Stomach (tissue), 4 donors: ENCODE data around the gene BPIFB1.

Source experiments
- CTCF ChIP-seq, 7 experiments: fragments of 450-650 bp in 4 of 7; fragments of 200-600 bp in 3 of 7; sonication (generic) in 3 of 7; IDR thresholded peaks; one replicate each; pipeline ENCODE4 v1.5.1; 2016 to 2019; ENCODE audit warnings: antibody characterized with exemption in 7 of 7, control low read depth in 2 of 7, mild to moderate bottlenecking in 1 of 7
- POLR2A ChIP-seq, 4 donors: fragments of 450-650 bp; IDR thresholded peaks; one replicate each; pipeline ENCODE4 v1.6.1; 2016; ENCODE audit warnings: antibody characterized with exemption in 4 of 4, control low read depth in 2 of 4, mild to moderate bottlenecking in 1 of 4, moderate library complexity in 1 of 4
- POLR2AphosphoS5 ChIP-seq, 3 donors: sonication (generic); formaldehyde crosslinking; IDR thresholded peaks; one replicate each; pipeline ENCODE4 v1.6.1; 2016; ENCODE audit warnings: antibody characterized with exemption in 3 of 3

- TF ChIP-seq CTCF (IDR thresholded peaks at IDR 0.05): no peak
- TF ChIP-seq POLR2AphosphoS5 (IDR thresholded peaks at IDR 0.05): no peak
- TF ChIP-seq POLR2A (IDR thresholded peaks at IDR 0.05): no peak
These were observed 47.3 kb upstream of the BPIFB1 start, which contains the start of gene BPIFA1 for GRCh38 chr20:33235696-33236095.
